OCI-LY3 (cell line): ENCODE results near the gene FBXL15.

Experiments
- H2AFZ ChIP-seq: fragments of 200-600, 300-600 bp; shearing (Covaris generic); 2 replicates; pipeline ENCODE4 v1.6.0; 2014; ENCODE audit warnings: antibody characterized with exemption, low read depth, low read length
- H3K27ac ChIP-seq: fragments of 200-600, 300-600 bp; sonication (generic); 2 replicates; pipeline ENCODE4 v1.5.1; 2014; ENCODE audit warnings: mild to moderate bottlenecking, low read length, moderate library complexity, mixed read lengths
- H3K27me3 ChIP-seq: fragments of 200-600, 300-600 bp; sonication (generic); 2 replicates; pipeline ENCODE4 v1.6.1; 2014; ENCODE audit warnings: low read depth, low read length, mixed read lengths
- H3K36me3 ChIP-seq: fragments of 200-600, 300-600 bp; sonication (generic); replicated peaks from 2 replicates; pipeline ENCODE3; 2014; ENCODE audit warnings: low read depth, low read length, mixed read lengths
- H3K4me1 ChIP-seq: fragments of 300-600, 200-600 bp; sonication (generic); 2 replicates; pipeline ENCODE4 v1.6.1; 2014; ENCODE audit warnings: low read length, mixed read lengths
- H3K4me2 ChIP-seq: fragments of 200-600, 300-600 bp; sonication (generic); 2 replicates; pipeline ENCODE4 v1.6.1; 2014; ENCODE audit warnings: low read length, mixed read lengths
- H3K4me3 ChIP-seq: fragments of 300-600, 200-600 bp; sonication (generic); 2 replicates; pipeline ENCODE4 v1.5.1; 2014; ENCODE audit warnings: antibody characterized with exemption, mild to moderate bottlenecking, low read length, moderate library complexity
- H3K79me2 ChIP-seq: fragments of 300-600, 200-600 bp; shearing (Covaris generic); 2 replicates; pipeline ENCODE4 v1.6.1; 2014; ENCODE audit warnings: mild to moderate bottlenecking, low read length, mixed read lengths
- H3K9ac ChIP-seq: fragments of 300-600, 200-600 bp; shearing (Covaris generic); 2 replicates; pipeline ENCODE4 v1.6.0; 2014; ENCODE audit warnings: mild to moderate bottlenecking, low read length, moderate library complexity
- H3K9me3 ChIP-seq: fragments of 200-600, 300-600 bp; shearing (Covaris generic); 2 replicates; pipeline ENCODE4 v1.6.1; 2014; ENCODE audit warnings: low read length, mixed read lengths; ENCODE audit not compliant: insufficient read depth
- H4K20me1 ChIP-seq: fragments of 200-600, 300-600 bp; sonication (generic); 2 replicates; pipeline ENCODE4 v1.6.1; 2016; ENCODE audit warnings: low read length, mixed read lengths; ENCODE audit not compliant: insufficient read depth
- CTCF ChIP-seq: fragments of 200-600, 300-600 bp; sonication (generic); IDR thresholded peaks from 2 replicates; pipeline ENCODE4 v1.5.1; 2014; ENCODE audit warnings: antibody characterized with exemption, low read length, low read depth
- EZH2phosphoT487 ChIP-seq: fragments of 200-600 bp; shearing (Covaris generic); IDR thresholded peaks from 2 replicates; pipeline ENCODE4 v1.6.1; 2018; ENCODE audit warnings: antibody characterized with exemption, mixed run types, low read depth

Gene FBXL15

GRCh38 chr10:102411341-102412255, 9.0 kb upstream of the FBXL15 start:
- no peak for TF ChIP-seq EZH2phosphoT487
- no peak for TF ChIP-seq CTCF
- Histone ChIP-seq H3K36me3 (no peaks in the 10 kb centered on the region), H3K9ac (peak overlapping the region; percentile 77; the same call in 1 of the 2 replicates), H3K27me3 (no peaks in the 10 kb centered on the region), H4K20me1 (no peaks in the 10 kb centered on the region), H3K4me3 (peak overlapping the region; percentile 87), H3K27ac (no peak overlapping the region), H3K79me2 (no peaks in the 10 kb centered on the region), H2AFZ (no peak overlapping the region), H3K4me1 (peaks cover 34% of the 10 kb centered on the region), H3K9me3 (no peaks in the 10 kb centered on the region), H3K4me2 (peak overlapping the region; percentile 88)

- no peak overlapping the region for H3K9ac ChIP-seq
- H3K27me3 ChIP-seq: no peaks in the 10 kb centered on the region
- no peaks in the 10 kb centered on the region for H3K9me3 ChIP-seq
- TF ChIP-seq CTCF: no peak
- no peak for TF ChIP-seq EZH2phosphoT487
- H3K79me2 ChIP-seq: no peaks in the 10 kb centered on the region
- H4K20me1 ChIP-seq: no peaks in the 10 kb centered on the region
- H3K4me2 ChIP-seq: no peak overlapping the region
- H3K4me1 ChIP-seq: peaks cover 34% of the 10 kb centered on the region
- H2AFZ ChIP-seq: no peak overlapping the region
- no peak overlapping the region for H3K27ac ChIP-seq
- H3K4me3 ChIP-seq: no peak overlapping the region
- H3K36me3 ChIP-seq: no peaks in the 10 kb centered on the region
Observed at GRCh38 chr10:102412293-102412692, 8.3 kb upstream of the FBXL15 start.

GRCh38 chr10:102413053-102413705, 7.5 kb upstream of the FBXL15 start:
- H3K9ac ChIP-seq: no peak overlapping the region
- H3K79me2 ChIP-seq: no peaks in the 10 kb centered on the region
- H3K4me3 ChIP-seq: no peak overlapping the region
- H3K27ac ChIP-seq: no peak overlapping the region
- no peak overlapping the region for H2AFZ ChIP-seq
- peaks cover 33% of the 10 kb centered on the region for H3K4me1 ChIP-seq
- H4K20me1 ChIP-seq: no peaks in the 10 kb centered on the region
- no peaks in the 10 kb centered on the region for H3K9me3 ChIP-seq
- H3K36me3 ChIP-seq: no peaks in the 10 kb centered on the region
- no peak overlapping the region for H3K4me2 ChIP-seq
- no peak for TF ChIP-seq CTCF
- no peak for TF ChIP-seq EZH2phosphoT487
- H3K27me3 ChIP-seq: no peaks in the 10 kb centered on the region
